Adrenal gland (tissue), 5 donors: ENCODE data around the gene BBS9.

Experiments
- POLR2A ChIP-seq, 2 donors: fragments of 450-650 bp; IDR thresholded peaks; one replicate each; pipeline ENCODE4 v1.6.1; 2017; ENCODE audit warnings: antibody characterized with exemption in 2 of 2, mild to moderate bottlenecking in 2 of 2, moderate library complexity in 1 of 2
- TF ChIP-seq, protein P1 (sequence below), 6 experiments: fragments of 450-650 bp in 4 of 6; fragments of 200-600 bp in 2 of 6; sonication (generic) in 1 of 6; IDR thresholded peaks; 1 replicate in 5 of 6; 2 replicates in 1 of 6; pipeline versions ENCODE4 v1.5.1 to v1.8.0; 2016 to 2021; ENCODE audit warnings: antibody characterized with exemption in 6 of 6, mild to moderate bottlenecking in 2 of 6, moderate library complexity in 1 of 6
- donor health status: DM: no; HTN: no; CAD: no.

DNA sequence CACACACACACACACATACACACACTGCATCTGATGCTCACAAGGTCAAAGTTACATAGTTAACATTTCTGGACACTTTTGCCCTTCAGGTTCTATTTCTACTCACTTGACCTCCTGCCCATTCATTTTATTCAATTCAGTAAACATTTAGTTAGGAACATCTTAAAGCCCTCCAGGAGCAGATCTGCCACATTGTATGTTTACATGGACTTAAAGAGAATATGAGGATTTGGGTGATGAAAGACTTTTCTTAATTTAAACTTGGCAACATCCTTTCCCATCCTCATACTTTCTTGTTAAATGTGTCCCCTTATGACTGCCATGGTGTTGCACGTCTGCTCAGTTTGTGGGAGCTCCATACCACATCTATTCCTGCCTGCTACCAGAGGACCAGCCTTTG lies 453.2 kb downstream of the BBS9 start:
- TF ChIP-seq, protein P1, sequence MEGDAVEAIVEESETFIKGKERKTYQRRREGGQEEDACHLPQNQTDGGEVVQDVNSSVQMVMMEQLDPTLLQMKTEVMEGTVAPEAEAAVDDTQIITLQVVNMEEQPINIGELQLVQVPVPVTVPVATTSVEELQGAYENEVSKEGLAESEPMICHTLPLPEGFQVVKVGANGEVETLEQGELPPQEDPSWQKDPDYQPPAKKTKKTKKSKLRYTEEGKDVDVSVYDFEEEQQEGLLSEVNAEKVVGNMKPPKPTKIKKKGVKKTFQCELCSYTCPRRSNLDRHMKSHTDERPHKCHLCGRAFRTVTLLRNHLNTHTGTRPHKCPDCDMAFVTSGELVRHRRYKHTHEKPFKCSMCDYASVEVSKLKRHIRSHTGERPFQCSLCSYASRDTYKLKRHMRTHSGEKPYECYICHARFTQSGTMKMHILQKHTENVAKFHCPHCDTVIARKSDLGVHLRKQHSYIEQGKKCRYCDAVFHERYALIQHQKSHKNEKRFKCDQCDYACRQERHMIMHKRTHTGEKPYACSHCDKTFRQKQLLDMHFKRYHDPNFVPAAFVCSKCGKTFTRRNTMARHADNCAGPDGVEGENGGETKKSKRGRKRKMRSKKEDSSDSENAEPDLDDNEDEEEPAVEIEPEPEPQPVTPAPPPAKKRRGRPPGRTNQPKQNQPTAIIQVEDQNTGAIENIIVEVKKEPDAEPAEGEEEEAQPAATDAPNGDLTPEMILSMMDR (IDR thresholded peaks at IDR 0.05), result no peak
- TF ChIP-seq POLR2A (IDR thresholded peaks at IDR 0.05), result no peak
